HG03442 (cell line): ENCODE results near the gene ZNF546.

Source experiments
- ATAC-seq: cut with Tn5 transposase; IDR thresholded peaks from one replicate; pipeline ENCODE4 v1.9.1; 2021; ENCODE audit warnings: mild to moderate bottlenecking, moderate library complexity; ENCODE audit not compliant: unreplicated experiment

The ZNF546 gene

DNA sequence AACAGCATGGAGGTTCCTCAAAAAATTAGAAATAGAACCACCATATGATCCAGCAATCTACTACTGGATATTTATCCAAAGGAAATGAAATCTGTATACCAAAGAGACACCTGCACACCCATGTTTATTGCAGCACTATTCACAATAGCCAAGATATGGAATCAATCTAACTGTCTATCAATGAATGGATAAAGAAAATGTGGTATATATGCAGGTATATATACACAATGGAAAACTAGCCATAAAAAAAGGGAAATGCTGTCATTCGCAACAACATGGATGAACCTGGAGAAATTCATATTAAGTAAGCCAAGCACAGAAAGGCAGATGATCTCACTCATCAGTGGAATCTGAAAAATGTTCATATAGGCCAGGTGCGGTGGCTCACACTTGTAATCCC lies 56.6 kb downstream of the ZNF546 start:
- no peak for ATAC-seq

GRCh38 chr19:40054632-40055031 lies 57.8 kb downstream of the ZNF546 start:
- ATAC-seq, result no peak

- no peak for ATAC-seq
These were observed 58.2 kb downstream of the ZNF546 start for GRCh38 chr19:40055049-40055448.

GRCh38 chr19:40055832-40056504 lies 59.1 kb downstream of the ZNF546 start, which contains the start of gene ZNF780B:
TSS of gene ZNF780B (minus strand) at chr19:40056231. CDS start at chr19:40050332, 5,899 bp downstream.
- peak; percentile 77 for ATAC-seq

GRCh38 chr19:40056505-40056904 lies 59.6 kb downstream of the ZNF546 start:
- no peak for ATAC-seq

GRCh38 chr19:40057166-40057565 lies 60.3 kb downstream of the ZNF546 start:
- no peak for ATAC-seq

GRCh38 chr19:40059624-40060023 lies 62.8 kb downstream of the ZNF546 start:
- ATAC-seq, result no peak

- ATAC-seq, result no peak
These were observed 73.2 kb downstream of the ZNF546 start for GRCh38 chr19:40070058-40070457.
